Activated T-cell treated with anti-CD3 and anti-CD28 coated beads for 24 hours (primary cell): ENCODE data around the gene CLEC2D.
"Not testable (repeated sequence)": the region's sequence is repeated elsewhere in the genome, so short reads cannot be mapped to it uniquely, and the experiment has no call there.

Source experiments
- DNase-seq: peaks from one replicate; pipeline ENCODE4 v3.0.0-alpha.2; 2020; ENCODE audit warnings: low read depth

Gene CLEC2D

GRCh38 chr12:9729082-9729481, 59.6 kb downstream of the CLEC2D start:
- DNase-seq, result no peak

GRCh38 chr12:9730011-9730410, 60.5 kb downstream of the CLEC2D start:
- DNase-seq, result no peak

- no peak for DNase-seq
Observed at GRCh38 chr12:9730591-9730990, 61.1 kb downstream of the CLEC2D start.

GRCh38 chr12:9731393-9731792, 61.9 kb downstream of the CLEC2D start:
- DNase-seq, result no peak

- no peak for DNase-seq
Observed at GRCh38 chr12:9731797-9732196, 62.3 kb downstream of the CLEC2D start.

GRCh38 chr12:9732921-9733461, 63.5 kb downstream of the CLEC2D start, which contains the start of gene CLECL1:
TSS of gene CLECL1 (minus strand) at chr12:9733097.
- DNase-seq, result no peak

- no peak for DNase-seq
Observed at GRCh38 chr12:9735601-9736000, 66.1 kb downstream of the CLEC2D start.

- no peak for DNase-seq
Observed at GRCh38 chr12:9736936-9737705, 67.6 kb downstream of the CLEC2D start.

GRCh38 chr12:9738905-9739304, 69.4 kb downstream of the CLEC2D start:
- not testable (repeated sequence) for DNase-seq

GRCh38 chr12:9739404-9740105, 70.0 kb downstream of the CLEC2D start:
- not testable (repeated sequence) for DNase-seq

GRCh38 chr12:9740106-9740750, 70.7 kb downstream of the CLEC2D start:
- no peak for DNase-seq

- DNase-seq, result peak; percentile 58
Observed at GRCh38 chr12:9741726-9742125, 72.2 kb downstream of the CLEC2D start.

- DNase-seq, result no peak
Observed at GRCh38 chr12:9742661-9743060, 73.1 kb downstream of the CLEC2D start.

- no peak for DNase-seq
Observed at GRCh38 chr12:9745199-9745598, 75.7 kb downstream of the CLEC2D start.
